HG03139 (cell line): ENCODE data around the gene GARNL3.

ENCODE experiments used
- ATAC-seq: cut with Tn5 transposase; IDR thresholded peaks from one replicate; pipeline ENCODE4 v1.9.1; 2021; ENCODE audit not compliant: unreplicated experiment

Gene GARNL3

DNA sequence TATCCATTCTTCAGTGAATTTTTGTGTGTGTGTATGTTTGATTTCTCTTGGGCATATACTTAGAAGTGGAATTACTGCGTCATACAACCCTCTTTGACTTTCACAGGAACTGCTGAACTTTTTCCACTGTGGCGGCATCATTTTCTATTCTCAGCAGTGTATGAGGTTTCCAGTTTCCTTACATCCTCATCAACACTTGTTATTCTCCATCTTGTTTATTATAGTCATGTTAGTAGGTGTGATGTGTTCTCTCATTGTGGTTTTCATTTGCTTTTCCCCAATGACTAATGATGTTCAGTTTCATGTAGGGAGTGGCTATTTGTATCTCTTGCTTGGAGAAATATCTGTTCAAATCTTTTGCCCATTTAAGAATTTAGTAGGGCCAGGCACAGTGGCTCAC lies 162.2 kb downstream of the GARNL3 start:
- no peak for ATAC-seq

DNA sequence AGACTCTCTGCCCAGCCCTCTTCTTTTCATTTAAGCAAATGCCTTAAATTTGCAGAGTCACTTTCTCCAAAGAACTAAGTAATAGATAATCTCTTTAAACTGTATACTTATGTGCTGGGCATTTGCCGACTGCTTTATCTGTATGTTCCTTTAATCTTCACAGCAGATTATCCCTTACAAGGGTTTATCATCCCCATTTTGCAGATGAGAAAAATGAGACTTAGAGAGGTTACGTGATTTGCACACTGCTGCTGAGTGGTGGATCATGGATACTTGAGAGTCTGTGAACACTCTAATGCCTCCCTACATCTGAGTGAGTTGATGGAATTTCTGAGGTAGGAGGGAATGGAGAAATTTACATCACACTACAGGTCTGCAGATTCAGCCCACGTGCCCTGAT lies 163.8 kb downstream of the GARNL3 start:
- ATAC-seq: no peak

DNA sequence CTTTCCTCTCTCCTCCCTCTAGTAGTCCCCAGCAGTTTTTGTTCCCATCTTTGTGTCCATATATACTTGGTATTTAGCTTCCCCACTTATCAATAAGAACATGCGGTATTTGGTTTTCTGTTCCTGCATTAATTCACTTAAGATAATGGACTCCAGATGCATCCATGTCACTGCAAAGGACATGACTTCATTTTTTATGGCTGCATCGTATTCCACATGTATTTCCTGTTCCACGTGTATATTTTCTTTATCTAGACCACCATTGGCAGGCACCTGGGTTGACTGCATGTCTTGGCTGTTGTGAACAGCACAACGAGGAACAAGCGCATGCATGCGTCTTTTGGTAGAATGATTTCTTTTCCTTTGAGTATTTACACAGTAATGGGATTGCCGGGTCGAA lies 165.8 kb downstream of the GARNL3 start:
- no peak for ATAC-seq

DNA sequence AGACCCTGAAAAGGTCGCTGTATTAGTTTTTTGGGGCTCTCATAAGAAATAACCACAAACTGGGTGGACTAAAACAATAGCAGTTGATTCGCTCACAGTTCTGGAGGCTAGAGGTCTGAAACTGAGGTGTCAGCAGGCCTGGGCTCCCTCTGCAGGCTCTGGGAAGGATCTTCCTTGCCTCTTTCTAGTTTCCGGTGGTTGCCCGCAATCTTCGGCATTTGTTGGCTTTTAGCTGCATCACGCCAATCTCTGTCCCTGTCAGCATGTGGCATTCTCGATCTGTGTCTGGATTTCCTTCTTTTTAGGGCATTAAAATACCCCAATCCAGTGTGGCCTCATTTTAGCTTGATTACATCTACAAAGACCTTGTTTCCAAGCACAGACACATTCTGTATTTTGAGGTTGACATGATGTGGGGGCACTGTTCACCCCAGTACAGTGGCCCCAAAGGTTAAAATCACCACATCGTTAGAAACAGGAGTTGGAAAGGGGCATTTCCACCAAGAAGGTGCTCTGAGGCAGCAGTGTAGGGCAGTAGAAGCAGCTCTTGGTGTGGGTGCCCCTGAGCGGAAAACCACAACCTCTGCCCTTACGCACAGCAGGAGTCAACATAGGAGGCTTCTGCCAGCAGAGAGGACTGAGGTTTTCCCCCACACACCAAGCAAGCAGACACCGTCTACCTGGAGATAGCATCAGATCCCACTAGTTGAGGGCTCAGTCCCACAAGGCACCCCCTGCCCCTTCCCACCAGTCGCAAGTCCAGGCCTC lies 173.1 kb downstream of the GARNL3 start:
- ATAC-seq: no peak

DNA sequence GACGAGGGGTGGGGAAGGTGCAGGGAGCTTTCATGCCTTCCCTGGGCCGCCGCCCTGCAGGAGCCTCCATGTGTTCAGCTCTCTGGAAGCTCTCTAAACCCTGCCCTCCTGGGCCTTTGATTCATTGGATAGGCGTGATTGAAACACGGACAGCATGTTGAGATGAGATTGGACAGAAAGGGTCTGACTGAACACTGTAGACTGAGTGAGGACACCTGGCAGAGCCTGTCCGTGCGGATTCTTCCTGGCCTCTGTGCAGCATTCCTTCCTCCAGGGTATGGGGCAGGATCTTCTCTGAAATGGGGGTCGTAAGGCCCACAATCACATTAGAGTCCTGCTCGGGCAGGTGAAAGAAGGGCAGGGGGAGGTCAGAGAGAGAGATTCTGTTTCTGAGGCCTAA lies 173.8 kb downstream of the GARNL3 start:
- ATAC-seq: no peak
